ENCODE measurements around the gene DPT.

DPT gene

DNA sequence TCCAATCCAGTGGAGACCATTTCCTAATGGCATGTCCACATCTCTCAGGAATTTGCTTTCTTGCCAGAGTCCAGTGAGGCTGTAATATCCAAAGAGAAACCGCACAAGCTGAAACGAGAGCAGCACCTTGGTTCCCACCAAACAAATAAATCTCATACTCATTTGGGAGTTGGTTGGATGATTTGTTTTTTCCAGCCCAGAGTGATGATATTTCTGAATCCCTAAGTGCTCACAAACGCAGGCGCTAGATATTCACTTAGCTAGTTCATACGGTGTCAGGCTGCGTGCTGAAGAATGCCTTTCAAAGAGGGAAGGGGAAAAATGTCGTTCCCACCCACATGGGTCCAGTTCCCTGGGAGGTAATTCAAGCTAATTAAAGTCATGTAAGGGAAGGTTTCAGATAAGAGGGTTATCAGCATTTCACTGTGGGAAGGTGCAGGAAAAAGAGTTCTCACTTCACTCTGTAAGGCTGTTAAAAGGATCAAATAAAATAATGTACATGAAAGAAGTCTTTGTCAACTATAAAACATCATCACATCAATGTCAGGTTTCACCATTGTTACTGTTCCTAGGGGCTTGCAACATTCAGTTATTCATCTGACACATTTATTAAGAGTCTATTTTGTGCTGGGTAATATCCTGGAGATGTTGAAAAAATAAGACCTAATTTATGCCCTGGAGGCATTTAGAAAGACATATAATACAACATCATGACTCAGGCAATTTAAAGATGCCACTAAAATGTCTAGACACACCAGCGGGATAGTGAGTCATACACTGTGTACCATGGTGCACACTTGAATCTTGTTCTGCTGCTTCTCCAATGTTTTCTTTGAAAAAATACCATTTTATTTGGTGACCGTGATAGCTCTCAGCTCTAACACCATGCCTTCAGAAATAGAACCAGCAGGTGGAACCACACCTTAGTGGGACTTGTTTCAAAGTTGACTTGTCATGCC is 19.3 kb downstream of the DPT start:
- TF ChIP-seq, protein P1, sequence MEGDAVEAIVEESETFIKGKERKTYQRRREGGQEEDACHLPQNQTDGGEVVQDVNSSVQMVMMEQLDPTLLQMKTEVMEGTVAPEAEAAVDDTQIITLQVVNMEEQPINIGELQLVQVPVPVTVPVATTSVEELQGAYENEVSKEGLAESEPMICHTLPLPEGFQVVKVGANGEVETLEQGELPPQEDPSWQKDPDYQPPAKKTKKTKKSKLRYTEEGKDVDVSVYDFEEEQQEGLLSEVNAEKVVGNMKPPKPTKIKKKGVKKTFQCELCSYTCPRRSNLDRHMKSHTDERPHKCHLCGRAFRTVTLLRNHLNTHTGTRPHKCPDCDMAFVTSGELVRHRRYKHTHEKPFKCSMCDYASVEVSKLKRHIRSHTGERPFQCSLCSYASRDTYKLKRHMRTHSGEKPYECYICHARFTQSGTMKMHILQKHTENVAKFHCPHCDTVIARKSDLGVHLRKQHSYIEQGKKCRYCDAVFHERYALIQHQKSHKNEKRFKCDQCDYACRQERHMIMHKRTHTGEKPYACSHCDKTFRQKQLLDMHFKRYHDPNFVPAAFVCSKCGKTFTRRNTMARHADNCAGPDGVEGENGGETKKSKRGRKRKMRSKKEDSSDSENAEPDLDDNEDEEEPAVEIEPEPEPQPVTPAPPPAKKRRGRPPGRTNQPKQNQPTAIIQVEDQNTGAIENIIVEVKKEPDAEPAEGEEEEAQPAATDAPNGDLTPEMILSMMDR (IDR thresholded peaks at IDR 0.05; ENCODE audit: extremely low read depth, insufficient read depth, missing control alignments) = no peak
- in situ Hi-C loops (cut with MboI; ENCODE audit: low pct_unique_long_range_greater_than_20kb, low sequenced_read_pairs, unreplicated experiment) = no loop called here
- no peak for DNase-seq (ENCODE audit: low spot score)

DNA sequence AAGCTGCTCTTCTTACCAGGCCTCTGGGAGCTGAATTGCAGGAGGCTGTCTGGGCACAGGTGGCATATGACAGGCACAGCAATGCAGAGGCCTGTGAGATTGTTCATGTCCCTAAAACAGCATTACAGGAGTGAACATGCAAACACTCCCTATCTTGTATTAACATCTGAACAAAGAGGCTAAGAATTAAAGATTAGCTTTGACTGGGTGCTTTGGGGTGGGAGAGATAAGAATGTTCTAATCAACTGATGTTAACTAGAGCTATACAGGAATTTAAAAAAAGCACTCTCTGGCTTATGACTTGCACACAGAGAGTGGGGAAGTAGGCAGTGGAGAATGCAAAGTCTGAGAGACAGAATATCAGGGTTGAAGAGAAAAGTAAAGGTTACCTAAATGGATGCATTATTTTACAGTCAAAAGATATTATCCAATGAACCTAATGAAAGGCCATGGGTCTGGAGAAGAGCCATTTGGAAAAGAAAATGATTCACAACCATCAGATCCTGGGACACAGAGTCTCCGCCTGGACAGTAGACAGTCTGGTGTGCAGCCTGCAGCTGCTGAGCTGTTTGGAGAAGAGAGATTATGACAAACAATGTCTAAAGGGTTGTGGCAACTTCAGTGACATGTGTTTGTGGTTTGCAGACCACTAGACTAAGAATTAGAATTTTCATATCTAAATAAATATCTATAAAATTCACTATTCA is 20.2 kb downstream of the DPT start:
- DNase-seq (ENCODE audit: low spot score) = no peak
- TF ChIP-seq, protein P1 (IDR thresholded peaks at IDR 0.05; ENCODE audit: extremely low read depth, insufficient read depth, missing control alignments) = no peak

DNA sequence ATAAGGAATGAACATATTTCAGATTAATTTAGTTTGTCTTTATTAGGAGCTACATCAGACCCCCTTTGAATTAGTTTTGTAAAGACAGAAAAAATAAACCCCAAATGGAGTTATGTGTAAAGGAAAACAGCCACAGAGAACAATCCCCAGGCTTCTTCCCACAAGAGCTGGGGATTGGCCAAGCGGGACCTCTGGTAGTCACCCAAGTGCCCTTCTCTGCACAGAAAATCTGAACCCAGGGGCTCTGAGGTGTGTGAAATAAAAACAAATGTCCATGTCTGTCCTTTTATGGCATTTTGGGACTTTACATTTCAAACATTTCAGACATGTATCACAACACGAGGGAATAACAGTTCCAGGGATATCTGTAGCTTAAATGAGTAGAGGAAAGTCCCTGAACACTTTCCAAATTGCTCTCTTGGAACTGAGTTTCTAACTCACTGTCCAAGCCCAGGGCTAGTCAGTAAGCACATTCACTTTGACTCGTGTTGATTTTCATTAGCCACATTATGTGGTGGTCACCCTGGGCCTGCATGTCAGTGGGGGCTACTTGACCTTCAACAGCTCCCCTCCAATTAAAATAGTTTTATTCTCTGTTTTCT is 22.5 kb downstream of the DPT start:
- TF ChIP-seq, protein P1 (IDR thresholded peaks at IDR 0.05; ENCODE audit: extremely low read depth, insufficient read depth, missing control alignments) = no peak
- no peak for DNase-seq (ENCODE audit: low spot score)
- in situ Hi-C loops (cut with MboI; ENCODE audit: low pct_unique_long_range_greater_than_20kb, low sequenced_read_pairs, unreplicated experiment) = no loop called here

More for the DNA sequence above, 20.2 kb downstream of the DPT start:
- in situ Hi-C loops (cut with MboI; ENCODE audit: low pct_unique_long_range_greater_than_20kb, low sequenced_read_pairs, unreplicated experiment) = no loop called here

DNA sequence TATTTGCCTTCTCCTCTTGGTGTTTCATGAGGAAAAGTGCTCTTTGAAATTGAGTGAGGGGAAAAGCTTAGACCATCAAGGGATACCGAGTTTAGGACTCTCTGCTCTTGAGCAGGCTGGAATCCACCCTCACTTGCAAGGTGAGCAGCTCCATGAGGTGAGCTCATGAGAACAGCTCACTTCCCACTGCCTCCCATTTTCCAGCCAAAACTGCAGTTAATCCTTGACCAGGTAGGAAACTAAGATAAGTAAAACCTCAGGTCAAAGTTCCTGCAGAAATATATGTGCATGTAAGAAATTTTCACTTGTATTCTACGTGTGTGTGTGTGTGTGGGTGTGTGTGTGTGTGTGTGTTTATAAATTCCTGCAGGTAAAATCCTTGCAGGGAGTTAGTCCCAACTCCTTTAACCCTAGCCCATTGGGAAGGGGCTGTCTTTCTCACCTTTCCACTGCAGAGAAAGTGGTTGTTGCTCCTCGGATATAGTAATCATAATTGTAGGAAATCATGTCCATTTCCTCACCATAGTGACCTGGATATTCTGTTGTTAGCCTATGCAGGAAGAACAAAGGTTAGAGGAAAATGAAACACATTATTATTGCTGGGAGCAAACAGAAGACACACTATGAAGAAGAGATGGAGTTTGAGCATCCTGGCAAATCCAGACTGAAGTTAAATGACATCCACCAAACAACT is 28.3 kb downstream of the DPT start:
- no peak for DNase-seq (ENCODE audit: low spot score)
- in situ Hi-C loops (cut with MboI; ENCODE audit: low pct_unique_long_range_greater_than_20kb, low sequenced_read_pairs, unreplicated experiment) = no loop called here
- TF ChIP-seq, protein P1 (IDR thresholded peaks at IDR 0.05; ENCODE audit: extremely low read depth, insufficient read depth, missing control alignments) = no peak

DNA sequence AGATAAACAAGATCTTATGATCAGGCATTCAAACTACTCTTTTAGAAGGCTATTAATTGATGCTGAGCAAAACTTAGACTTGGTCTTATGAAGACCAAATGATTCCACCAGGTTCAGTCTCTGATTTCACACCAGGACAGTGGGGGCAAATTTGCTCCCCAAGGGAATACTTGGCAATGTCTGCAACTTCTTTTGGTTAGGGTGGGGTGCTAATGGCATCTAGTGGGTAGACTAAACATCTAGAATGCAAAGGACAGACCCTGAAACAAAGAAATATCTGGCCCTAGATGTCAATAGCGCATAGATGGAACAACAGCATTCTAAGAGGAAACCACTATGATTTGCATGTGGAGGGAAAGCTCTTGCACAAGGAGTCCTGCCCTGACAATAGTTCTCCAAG is 30.6 kb downstream of the DPT start:
- no peak for DNase-seq (ENCODE audit: low spot score)
- in situ Hi-C loops (cut with MboI; ENCODE audit: low pct_unique_long_range_greater_than_20kb, low sequenced_read_pairs, unreplicated experiment) = no loop called here
- TF ChIP-seq, protein P1 (IDR thresholded peaks at IDR 0.05; ENCODE audit: extremely low read depth, insufficient read depth, missing control alignments) = no peak
